Measurements from ENCODE around the gene ATG7.

- no peak for TF ChIP-seq CTCF (IDR thresholded peaks at IDR 0.05)
- no peak for TF ChIP-seq EZH2 (IDR thresholded peaks at IDR 0.05)
Observed at GRCh38 chr3:11349446-11349845, 77.2 kb downstream of the ATG7 start.

Data from neural progenitor cell (in vitro differentiated cells).